ENCODE data around the gene CD81.

DNA sequence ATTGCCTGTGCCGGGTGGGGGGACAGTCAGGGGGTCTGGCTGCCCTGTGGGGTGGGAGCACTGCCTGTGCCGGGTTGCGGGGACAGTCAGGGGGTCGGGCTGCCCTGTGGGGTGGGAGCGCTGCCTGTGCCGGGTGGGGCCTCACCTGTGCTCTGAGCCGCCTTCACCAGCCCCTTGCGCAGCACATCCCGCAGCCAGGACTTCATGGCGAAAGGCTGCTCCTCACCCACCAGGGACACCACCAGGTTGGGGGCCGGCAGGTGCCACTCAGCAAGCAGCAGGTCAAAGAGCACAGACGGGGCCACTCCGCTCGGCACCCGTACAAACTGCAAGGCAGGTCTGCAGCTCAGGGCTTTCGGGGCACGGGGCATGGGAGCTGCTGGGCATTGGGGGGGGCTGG lies 44.9 kb downstream of the CD81 start:
- no peak for TF ChIP-seq ZFP30 (CRISPR knock-in tag; IDR thresholded peaks at IDR 0.05)
- TF ChIP-seq SNAI2 (CRISPR knock-in tag; IDR thresholded peaks at IDR 0.05), result no peak
